Stromal cell of bone marrow (primary cell): ENCODE measurements around the gene SNX4.
"Not testable (repeated sequence)": the region's sequence is repeated elsewhere in the genome, so short reads cannot be mapped to it uniquely, and the experiment has no call there.

Experiments
- DNase-seq: peaks from one replicate; pipeline ENCODE4 v3.0.0-alpha.2; 2012; ENCODE audit warnings: low read depth

Gene SNX4

DNA sequence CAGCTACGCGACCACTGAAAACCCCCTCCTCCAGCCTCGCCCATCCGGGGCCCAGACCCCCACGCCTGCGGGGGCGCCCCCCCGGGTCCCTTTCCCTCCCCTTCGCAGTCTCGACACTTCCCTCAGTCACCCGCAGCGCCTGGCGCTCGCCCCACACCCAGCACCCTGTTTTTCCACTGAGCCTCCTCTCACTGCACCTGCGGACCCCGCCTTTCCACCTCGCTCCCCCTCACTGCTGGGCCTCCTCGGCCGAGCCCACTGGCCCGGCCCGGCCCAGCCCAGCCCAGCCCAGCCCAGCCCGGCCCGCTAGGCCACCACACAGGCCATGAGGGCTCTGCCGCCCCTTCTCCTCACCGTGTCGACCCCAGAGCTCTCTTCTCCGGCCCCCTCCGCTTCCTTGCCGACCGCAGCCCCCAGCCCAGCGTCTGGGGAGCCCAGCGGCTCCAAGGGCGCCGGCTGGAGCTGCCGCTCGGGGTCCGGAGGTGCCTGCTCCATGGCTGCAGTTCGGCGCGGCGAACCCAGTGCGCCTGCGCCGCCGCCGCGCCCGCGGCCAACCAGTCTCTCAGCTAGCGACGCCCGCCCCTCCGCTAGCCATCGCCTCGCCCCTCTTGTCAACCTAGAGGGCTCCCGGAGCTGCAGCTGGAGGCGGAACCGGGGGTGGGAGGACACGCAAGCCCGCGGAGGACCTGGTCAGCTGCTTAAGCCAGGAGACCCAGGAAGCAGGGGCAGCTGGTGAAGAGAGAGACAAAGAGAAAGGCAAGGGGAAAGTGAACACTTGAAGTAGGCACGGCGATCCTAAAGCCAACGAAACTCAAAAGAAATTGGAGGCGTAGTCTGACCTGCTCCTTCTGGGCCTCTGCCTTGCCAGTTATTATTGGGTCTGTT lies at the start of gene SNX4:
Gene SNX4, minus strand, starts transcription at position 525 of the 885 bp plus-strand sequence. Its CDS starts 30 bp downstream, at position 495.
- DNase-seq, result peak; percentile 88

DNA sequence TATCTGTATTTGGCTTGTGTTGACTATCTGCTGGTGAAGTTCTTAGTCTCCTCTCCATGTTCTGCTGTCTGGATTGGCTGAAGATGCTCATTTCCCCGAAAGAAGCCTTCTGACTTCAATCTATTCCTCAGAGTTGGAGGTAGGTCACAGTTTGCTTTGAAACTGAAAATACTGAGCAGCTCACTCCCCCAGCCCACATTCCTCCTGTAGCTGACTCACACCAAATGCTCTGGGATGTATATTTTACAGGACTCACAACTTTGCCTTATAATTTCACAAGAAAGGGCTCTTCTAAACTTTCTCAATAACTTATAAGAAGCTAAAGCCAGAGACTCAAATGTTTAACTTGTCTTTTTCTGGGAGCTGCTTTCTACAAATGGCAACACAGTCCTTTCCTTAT lies 36.3 kb upstream of the SNX4 start:
- DNase-seq, result no peak

DNA sequence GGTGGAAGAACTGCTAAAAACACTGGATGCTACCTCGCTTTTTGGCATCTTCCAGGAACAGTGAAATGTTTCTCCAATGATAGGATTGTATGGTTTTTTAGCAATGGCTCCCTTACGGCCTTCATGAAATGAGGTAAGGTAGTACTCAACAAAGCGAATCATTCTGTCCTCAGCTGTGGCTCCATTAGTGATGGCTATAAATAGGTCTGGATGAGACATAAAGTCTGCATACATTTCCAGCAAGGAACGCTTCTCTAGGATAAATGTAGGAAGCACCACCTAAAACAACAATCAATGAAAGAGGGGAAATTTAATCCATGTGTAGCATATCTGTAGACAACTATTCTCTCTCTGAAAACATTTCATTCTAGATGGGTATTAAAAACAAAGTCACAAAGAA lies 32.4 kb upstream of the SNX4 start:
- DNase-seq, result no peak

DNA sequence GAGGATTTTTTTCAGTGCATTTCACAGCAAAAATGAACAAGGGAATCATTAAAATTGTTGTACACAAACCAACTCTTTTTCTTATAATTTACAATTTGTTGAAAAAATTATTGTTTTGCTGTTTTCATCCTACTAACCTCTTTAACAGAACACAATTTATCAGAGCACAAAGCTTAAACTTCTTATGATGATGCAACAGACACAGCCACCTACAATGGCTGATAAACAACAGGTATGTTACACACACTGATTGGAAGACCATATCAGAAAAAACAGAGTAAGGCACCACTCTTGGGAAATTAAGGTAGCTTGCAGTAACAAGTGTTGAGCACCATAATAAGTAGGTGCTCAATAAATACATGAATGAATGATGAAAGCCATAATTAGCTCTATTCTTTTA lies 8.9 kb upstream of the SNX4 start:
- no peak for DNase-seq

DNA sequence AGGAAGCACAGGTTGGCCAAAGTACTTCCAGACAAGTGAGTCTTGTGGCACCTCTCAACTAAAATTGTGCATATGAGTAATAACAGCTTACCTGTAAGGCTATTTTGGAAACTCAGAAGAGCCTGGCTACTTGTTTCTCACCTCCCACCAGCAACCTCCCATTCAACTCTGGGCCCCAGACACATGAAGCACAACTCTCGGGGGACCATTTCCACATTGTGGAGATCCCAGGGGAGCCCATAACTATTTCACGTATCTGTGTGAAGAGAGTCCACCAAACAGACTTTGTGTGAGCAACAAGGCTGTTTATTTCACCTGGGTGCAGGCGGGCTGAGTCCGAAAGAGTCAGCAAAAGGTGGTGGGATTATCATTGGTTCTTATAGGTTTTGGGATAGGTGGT lies 5.2 kb upstream of the SNX4 start:
- no peak for DNase-seq

DNA sequence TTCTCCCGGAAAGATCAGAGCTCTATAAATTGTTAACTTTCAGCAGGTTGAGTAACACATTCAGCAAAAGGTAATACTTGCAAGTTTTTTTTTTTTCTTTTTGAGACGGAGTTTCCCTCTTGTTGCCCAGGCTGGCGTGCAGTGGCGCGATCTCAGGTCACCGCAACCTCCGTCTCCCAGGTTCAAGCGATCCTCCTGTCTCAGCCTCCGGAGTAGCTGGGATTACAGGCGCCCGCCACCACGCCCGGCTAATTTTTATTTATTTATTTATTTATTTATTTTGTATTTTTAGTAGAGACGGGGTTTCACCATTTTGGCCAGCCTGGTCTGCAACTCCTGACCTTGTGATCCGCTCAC lies 539 bp upstream of the SNX4 start:
- not testable (repeated sequence) for DNase-seq

DNA sequence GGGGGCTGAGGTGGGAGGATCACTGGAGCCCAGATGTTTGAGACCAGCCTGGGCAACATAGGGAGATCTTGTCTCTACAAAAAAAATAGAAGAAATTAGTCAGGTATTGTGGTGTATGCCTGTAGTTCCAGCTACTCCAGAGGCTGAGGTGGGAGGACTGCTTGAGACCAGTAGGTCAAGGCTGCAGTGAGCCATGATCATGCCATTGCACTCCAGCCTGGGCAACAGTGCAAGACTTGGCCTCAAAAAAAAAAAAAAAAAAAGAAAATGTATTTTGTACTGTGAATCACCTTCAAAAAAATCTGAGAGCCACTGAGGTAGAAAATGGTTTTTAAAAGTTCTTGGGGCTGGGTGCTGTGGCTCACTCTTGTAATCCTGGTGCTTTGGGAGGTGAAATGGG lies 4.6 kb downstream of the SNX4 start:
- no peak for DNase-seq

DNA sequence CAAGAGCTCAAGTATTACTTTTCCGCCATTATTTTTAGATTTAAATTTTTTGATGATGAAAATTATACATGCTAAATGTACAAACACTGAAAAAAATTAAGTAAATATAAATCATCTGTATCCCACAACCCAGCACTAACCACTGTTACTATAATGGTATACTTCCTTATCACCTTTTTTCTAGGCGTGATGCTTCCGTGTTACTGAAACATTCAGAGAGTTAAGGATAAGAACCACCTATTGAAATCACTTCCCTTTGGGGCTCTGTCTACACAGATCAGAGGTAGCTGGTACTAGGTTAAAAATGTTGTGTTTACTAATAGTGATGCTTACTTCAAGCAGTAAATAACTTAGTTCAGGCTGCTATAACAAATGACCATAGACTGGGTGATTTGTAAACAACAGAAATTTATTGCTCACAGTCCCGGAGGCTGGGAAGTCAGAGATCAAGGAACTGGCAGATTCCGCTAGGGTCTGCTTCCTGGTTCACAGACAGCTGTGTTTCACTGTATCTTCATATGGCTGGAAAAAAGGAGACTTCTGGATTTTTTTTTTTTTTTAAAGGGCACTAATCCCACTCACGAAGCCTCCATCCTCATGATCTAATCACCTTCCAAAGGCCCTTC lies 6.4 kb downstream of the SNX4 start:
- DNase-seq, result no peak

DNA sequence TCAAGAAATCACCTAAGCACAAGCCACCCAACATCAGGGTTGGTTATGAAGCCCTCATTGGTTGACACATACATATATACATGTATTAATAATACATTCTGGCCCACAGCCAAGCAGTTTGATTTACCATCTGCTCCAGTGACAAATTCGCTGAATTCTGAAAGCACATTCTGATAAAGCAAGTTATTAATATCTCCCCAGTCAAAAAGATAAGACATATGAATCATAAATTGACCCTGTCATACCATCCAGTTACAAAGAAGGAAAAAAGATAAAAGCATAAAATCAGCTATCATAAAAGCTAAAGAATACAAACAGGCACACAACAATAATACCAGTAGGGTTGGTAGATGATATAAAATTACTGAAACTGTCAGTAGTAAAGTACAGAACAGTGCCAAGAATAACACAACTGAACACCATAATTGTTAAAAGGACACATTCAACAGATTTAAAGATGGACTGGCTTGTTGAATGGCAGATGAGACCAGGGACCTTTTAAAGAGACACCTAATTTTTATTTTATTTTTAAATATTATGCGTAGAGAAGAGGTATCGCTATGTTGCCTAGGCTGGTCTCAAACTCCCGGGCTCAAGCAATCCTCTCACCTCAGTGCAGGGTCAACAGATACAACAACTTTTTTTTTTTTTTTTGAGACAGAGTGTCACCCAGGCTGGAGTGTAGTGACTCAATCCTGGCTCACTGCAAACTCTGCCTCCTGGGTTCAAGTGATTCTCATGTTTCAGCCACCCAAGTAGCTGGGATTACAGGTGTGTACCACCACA lies 7.7 kb downstream of the SNX4 start:
- DNase-seq, result no peak

DNA sequence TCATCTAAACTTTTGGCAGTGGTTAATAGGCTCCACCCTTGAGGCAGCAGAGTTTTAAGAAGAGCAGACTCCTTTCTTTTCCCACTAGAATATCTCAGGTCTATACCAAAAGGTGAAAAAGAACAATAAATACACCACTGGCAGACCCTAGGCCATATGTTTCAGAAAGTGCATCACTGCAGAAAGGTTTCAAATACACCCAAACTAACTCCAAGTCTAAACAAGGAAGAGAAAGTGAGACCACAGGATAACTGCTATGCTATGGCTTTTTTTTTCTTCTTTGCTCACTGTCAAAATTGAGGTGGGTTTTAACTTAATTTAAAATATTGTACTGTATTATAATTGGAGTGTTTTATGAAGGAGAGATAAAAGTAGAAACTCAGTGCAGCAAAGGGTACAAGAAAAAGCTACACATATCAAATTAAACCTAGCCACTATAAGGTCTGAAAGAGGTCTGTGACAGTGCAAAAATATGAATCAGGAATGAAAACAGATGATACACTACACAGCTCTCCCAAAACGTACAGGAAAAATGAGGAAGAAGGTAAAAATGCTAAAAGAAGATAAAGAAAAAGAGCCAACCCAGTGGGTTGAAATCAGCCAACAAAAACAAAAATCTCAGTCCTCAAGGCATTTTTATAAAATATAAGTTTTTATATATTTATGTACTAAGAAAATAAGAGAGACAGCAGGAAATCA lies 8.4 kb downstream of the SNX4 start:
- DNase-seq, result no peak

DNA sequence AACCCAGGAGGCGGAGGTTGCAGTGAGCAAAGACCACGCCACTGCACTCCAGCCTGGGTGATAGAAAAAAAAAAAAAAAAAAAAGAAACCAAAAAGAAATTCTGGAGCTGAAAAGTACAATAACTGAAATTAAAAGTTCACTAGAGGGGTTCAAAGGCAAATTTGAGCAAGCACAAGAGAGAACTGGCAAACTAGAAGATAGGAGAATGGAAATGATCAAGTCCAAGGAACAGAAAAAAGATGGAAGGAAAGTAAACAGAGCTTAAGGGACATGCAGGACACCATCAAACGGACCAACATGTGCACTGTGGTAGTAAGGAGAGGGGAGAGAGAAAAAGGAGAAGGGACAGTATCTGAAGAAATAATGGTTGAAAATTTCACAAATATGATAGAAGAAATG lies 12.9 kb downstream of the SNX4 start:
- DNase-seq, result no peak

DNA sequence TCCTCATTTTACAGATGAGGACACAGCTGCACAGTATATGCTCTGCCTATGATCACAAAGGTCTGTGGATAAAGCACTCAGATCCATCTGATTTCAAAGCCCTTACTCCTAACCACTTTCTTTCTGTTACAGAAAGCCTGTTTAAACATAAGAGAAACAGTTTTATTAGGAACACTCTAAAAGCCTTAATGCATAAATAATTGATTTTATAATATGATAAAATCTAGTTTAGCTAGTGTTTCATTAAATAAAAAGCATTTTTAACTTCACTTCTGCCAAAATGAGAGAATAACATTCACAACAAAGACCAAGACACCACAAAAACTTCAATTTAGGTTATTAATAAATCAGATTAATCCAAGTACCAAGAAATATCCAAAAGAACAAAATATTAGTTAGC lies 21.4 kb downstream of the SNX4 start:
- DNase-seq, result no peak

DNA sequence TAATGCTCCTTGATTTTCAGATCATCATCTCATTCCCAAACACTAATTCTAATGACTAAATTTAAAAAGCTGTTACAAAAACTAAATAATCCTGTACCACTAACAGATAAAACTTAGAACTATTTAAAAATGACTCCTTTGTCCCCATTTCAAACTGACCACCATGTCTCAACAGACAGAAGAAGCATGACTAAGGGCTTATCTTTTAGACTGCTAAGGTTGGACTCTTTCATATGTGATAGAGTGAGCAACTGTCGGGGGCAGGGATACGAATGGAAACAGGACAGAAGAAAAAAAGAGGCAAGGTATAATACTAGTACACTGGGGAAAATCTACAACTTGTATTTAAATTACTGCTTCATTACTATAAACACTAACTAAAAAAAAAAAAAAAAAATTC lies 23.3 kb downstream of the SNX4 start:
- no peak for DNase-seq

DNA sequence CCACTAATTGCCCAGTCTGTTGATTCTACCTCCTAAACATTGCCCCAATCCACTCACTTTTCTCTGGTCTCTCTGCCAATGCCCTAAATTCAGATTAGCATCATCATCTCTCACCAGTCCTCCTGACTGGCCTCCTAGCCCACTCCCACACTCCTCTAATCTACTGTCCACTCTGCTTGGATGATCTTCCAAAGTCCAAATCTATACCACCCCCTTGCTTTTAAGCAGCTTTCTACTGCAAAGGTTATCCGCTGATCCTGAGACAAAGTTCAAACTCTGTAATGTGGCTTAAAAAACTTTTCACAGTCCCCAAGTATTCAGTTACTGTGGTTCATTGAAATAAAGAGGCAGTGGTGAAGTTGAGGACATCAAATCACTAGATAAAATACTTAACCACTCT lies 37.6 kb downstream of the SNX4 start:
- no peak for DNase-seq

DNA sequence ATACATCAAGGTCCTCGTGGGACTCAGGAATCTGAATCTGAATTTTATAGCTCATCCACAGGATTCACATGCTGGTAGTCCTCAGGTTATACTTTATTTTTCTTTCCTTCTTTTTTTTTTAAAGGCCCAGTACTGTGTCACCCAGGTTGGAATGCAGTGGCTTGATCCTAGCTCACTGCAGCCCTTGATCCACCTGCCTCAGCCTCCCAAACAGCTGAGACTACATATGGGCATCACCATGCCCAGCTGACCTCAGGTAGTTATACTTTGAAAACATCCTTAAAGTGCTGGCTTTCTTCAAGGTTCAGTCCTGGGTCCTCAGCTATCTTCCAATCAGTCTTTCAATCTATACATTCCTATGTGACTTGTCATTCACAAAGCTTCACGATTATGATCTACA lies 38.2 kb downstream of the SNX4 start:
- no peak for DNase-seq

DNA sequence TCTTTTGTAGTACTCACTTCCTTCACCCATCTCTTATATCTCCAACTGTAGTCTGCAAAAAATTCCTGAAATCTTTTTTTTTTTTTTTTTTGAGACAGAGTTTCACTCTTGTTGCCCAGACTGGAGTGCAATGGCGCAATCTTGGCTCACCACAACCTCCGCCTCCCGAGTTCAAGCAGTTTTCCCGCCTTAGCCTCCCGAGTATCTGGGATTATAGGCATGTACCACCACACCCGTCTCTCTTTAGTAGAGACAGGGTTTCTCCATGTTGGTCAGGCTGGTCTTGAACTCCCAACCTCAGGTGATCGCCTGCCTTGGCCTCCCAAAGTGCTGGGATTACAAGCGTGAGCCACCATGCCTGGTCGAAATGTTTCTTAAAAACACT lies 38.6 kb downstream of the SNX4 start:
- DNase-seq, result not testable (repeated sequence)

DNA sequence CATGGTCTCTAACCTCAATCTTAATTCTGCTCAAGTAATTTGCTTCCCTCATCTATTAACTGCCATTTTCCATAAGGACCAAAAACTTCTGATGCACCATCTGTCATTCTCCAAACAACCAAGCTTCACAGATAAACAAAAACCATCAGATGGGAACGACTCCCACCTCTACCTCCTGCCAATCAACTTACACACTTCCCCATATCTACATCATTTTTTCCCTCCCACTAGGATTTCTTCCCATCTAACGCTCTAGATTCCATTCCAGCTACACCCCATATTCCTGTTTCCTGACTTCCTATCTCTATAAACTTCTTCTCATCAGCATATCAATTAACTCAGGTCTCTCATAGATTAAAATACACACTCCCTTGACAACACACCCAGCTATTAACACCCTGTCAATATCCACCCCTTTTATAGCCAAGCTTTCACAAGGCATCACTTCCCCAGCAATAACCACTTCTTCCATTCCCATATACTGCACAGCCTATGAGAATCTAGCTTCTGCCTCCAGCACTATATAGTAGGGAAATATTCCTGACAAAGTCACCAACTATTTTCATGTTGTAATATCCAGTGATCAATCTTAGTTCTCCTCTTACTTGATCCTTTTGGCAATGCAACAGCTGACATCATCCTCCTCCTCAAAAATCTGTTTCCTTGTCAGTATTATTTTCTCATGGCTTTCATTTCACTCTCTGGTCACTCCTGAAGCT lies 39.2 kb downstream of the SNX4 start:
- peak; percentile 69 for DNase-seq

DNA sequence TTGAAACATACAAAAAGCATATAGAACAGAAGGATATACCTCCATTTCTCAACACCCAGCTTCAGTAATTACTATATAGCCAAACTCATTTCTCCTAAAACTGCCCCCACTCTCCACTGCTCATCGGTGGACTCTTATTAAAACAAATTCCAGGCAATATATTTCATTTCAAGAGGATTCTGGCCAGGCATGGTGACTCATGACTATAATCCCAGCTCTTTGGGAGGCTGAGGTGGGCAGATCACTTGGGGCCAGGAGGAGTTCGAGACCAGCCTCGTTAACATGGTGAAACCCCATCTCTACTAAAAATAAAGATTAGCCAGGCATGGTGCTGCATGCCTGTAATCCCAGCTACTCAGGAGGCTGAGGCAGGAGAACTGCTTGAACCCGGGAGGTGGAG lies 40.9 kb downstream of the SNX4 start:
- DNase-seq, result no peak

DNA sequence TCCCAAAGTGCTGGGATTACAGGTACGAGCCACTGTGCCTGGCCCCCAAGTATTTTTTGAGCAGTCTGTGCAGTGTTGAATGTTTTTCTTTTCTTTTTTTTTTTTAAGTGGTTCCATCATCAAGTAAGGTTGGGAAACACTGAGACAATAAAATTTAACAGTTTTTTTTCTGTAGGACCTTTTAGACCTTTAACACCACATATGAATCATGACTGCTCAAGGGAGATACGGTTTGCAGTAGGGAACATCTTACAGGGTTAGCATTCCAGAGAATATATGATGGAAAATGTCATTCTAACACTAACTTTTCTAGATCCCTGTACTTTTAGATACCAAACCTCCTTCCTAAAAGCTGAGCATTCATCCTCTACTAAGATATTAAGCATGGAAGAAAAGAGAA lies 41.7 kb downstream of the SNX4 start:
- peak; percentile 56 for DNase-seq

DNA sequence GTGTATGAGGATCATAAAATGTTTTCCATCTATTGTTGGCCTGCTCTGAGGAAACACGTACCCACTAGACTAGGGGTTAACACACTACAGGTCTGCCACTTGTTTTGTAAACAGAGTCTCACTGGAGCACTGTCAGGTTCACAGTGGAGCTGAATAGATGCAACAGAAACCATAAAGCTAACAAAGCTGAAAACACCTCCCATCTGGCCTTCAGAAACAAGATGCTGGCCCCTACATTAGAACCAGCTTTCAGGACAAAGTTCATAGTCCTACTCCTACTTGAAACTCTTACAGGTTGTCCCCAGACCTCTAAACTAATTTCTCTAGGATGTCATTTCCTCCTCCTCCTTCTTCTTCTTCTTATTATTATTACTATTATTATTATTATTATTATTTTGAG lies 42.3 kb downstream of the SNX4 start:
- no peak for DNase-seq

DNA sequence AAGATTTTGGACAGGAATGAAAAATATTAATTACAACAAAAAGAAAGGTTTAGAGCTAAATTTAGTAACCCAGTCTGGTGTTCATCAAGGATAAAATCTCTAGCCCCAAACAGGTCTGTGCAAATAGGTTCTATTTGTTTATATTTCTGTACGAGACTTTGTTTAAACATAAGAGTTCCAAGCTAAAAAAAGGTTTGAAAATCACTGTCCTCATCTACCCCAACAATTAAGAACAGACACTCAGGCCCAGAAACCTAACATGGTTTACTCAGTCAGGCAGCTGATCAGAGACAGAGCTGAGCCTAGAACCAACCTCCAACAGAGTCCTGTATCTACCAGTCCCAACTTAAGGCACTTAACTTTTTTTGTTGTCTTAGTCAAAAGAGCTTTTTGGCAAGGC lies 49.3 kb downstream of the SNX4 start:
- DNase-seq, result no peak
